ENCODE measurements around the gene BMAL1. TPM values are rescaled to one million over a fixed set of nuclear protein-coding genes. Genes with fewer than 3 reads are reported as not detected.

The BMAL1 gene
- total and polyA plus RNA-seq, 7 donors = 10.8 to 41.5 (median 27.7) TPM

GRCh38 chr11:13280092-13280722 lies 2.6 kb downstream of the BMAL1 start:
- Histone ChIP-seq H3K9me3 (no peaks in the 10 kb centered on the region), H3K36me3 (no peaks in the 10 kb centered on the region), H3K27ac (no peak overlapping the region), H3K27me3 (no peaks in the 10 kb centered on the region), H3K4me3 (no peak overlapping the region), H3K4me1 (peaks cover 0 to 38% (median 19%) of the 10 kb centered on the region in 4 donors)
- DNase-seq = no peak
- 67 to 80% methylated on average over 3 of the region's 3 CpGs for WGBS, 2 donors
- TF ChIP-seq POLR2AphosphoS5 (IDR thresholded peaks at IDR 0.05) (no peak), EP300 (IDR thresholded peaks at IDR 0.05) (no peak), POLR2A (IDR thresholded peaks at IDR 0.05) (no peak)
- TF ChIP-seq, protein P1, sequence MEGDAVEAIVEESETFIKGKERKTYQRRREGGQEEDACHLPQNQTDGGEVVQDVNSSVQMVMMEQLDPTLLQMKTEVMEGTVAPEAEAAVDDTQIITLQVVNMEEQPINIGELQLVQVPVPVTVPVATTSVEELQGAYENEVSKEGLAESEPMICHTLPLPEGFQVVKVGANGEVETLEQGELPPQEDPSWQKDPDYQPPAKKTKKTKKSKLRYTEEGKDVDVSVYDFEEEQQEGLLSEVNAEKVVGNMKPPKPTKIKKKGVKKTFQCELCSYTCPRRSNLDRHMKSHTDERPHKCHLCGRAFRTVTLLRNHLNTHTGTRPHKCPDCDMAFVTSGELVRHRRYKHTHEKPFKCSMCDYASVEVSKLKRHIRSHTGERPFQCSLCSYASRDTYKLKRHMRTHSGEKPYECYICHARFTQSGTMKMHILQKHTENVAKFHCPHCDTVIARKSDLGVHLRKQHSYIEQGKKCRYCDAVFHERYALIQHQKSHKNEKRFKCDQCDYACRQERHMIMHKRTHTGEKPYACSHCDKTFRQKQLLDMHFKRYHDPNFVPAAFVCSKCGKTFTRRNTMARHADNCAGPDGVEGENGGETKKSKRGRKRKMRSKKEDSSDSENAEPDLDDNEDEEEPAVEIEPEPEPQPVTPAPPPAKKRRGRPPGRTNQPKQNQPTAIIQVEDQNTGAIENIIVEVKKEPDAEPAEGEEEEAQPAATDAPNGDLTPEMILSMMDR (IDR thresholded peaks at IDR 0.05) = no peak
- intact Hi-C loops (cut with DNase I) = no loop called here

- Histone ChIP-seq H3K9me3 (no peaks in the 10 kb centered on the region), H3K36me3 (no peaks in the 10 kb centered on the region), H3K27ac (no peak overlapping the region), H3K4me3 (no peak overlapping the region), H3K27me3 (no peaks in the 10 kb centered on the region), H3K4me1 (peaks cover 0 to 38% (median 19%) of the 10 kb centered on the region in 4 donors)
- DNase-seq = no peak
- intact Hi-C loops (cut with DNase I) = no loop called here
- 67 to 90% methylated on average over 3 of the region's 3 CpGs for WGBS, 2 donors
- TF ChIP-seq POLR2AphosphoS5 (IDR thresholded peaks at IDR 0.05) = no peak
- TF ChIP-seq EP300 (IDR thresholded peaks at IDR 0.05) = no peak
- TF ChIP-seq POLR2A (IDR thresholded peaks at IDR 0.05) = no peak
- TF ChIP-seq, protein P1 (IDR thresholded peaks at IDR 0.05) = no peak
These were observed 3.2 kb downstream of the BMAL1 start for GRCh38 chr11:13280777-13281176.

- Histone ChIP-seq H3K4me3 (no peak overlapping the region), H3K36me3 (no peaks in the 10 kb centered on the region), H3K4me1 (peaks cover 0 to 29% (median 18%) of the 10 kb centered on the region in 4 donors), H3K9me3 (no peaks in the 10 kb centered on the region), H3K27ac (no peak overlapping the region), H3K27me3 (no peaks in the 10 kb centered on the region)
- no peak for TF ChIP-seq EP300 (IDR thresholded peaks at IDR 0.05)
- no peak for TF ChIP-seq POLR2AphosphoS5 (IDR thresholded peaks at IDR 0.05)
- no peak for TF ChIP-seq POLR2A (IDR thresholded peaks at IDR 0.05)
- TF ChIP-seq, protein P1 (IDR thresholded peaks at IDR 0.05) = no peak
- no peak for DNase-seq
- intact Hi-C loops (cut with DNase I) = no loop called here
- WGBS, 2 donors = 71 to 85% methylated on average over 4 of the region's 4 CpGs
These were observed 6.0 kb downstream of the BMAL1 start for GRCh38 chr11:13283636-13284035.

- no peaks in the 10 kb centered on the region for H3K27me3 ChIP-seq
- H3K4me1 ChIP-seq = peaks cover 0 to 15% (median 5%) of the 10 kb centered on the region in 4 donors
- 87 to 90% methylated on average over 11 of the region's 11 CpGs for WGBS, 2 donors
- intact Hi-C loops (cut with DNase I) = no loop called here
- no peak for DNase-seq
- no peak overlapping the region for H3K27ac ChIP-seq
- H3K9me3 ChIP-seq = no peaks in the 10 kb centered on the region
- H3K36me3 ChIP-seq = no peaks in the 10 kb centered on the region
- TF ChIP-seq, protein P1 (IDR thresholded peaks at IDR 0.05) = no peak
- no peak for TF ChIP-seq POLR2AphosphoS5 (IDR thresholded peaks at IDR 0.05)
- no peak overlapping the region for H3K4me3 ChIP-seq
These were observed 7.4 kb downstream of the BMAL1 start for GRCh38 chr11:13284776-13285588.

All from sigmoid colon (tissue), 7 donors.